Measurements from ENCODE around the gene STON2.

Gene STON2

GRCh38 chr14:81367563-81367962 lies 32.6 kb downstream of the STON2 start:
- TF ChIP-seq CTCF (IDR thresholded peaks at IDR 0.05; ENCODE audit: borderline replicate concordance, control extremely low read depth, extremely low read depth, insufficient read depth, missing control alignments) = no peak
- in situ Hi-C loops (cut with MboI; ENCODE audit: low sequenced_read_pairs, unreplicated experiment) = no loop called here
- no peak for DNase-seq (ENCODE audit: low spot score)

GRCh38 chr14:81366884-81367283 lies 33.2 kb downstream of the STON2 start:
- DNase-seq (ENCODE audit: low spot score) = no peak
- in situ Hi-C loops (cut with MboI; ENCODE audit: low sequenced_read_pairs, unreplicated experiment) = no loop called here
- no peak for TF ChIP-seq CTCF (IDR thresholded peaks at IDR 0.05; ENCODE audit: borderline replicate concordance, control extremely low read depth, extremely low read depth, insufficient read depth, missing control alignments)

- no peak for TF ChIP-seq CTCF (IDR thresholded peaks at IDR 0.05; ENCODE audit: borderline replicate concordance, control extremely low read depth, extremely low read depth, insufficient read depth, missing control alignments)
- DNase-seq (ENCODE audit: low spot score) = no peak
- in situ Hi-C loops (cut with MboI; ENCODE audit: low sequenced_read_pairs, unreplicated experiment) = no loop called here
Observed at GRCh38 chr14:81366214-81366613, 33.9 kb downstream of the STON2 start.

- no peak for DNase-seq (ENCODE audit: low spot score)
Observed at GRCh38 chr14:81363746-81364378, 36.3 kb downstream of the STON2 start.

GRCh38 chr14:81353691-81354323 lies 46.3 kb downstream of the STON2 start:
- DNase-seq (ENCODE audit: low spot score) = no peak
- in situ Hi-C loops (cut with MboI; ENCODE audit: low sequenced_read_pairs, unreplicated experiment) = no loop called here
- TF ChIP-seq CTCF (IDR thresholded peaks at IDR 0.05; ENCODE audit: borderline replicate concordance, control extremely low read depth, extremely low read depth, insufficient read depth, missing control alignments) = no peak

More at GRCh38 chr14:81363746-81364378, 36.3 kb downstream of the STON2 start:
- in situ Hi-C loops (cut with MboI; ENCODE audit: low sequenced_read_pairs, unreplicated experiment) = no loop called here
- no peak for TF ChIP-seq CTCF (IDR thresholded peaks at IDR 0.05; ENCODE audit: borderline replicate concordance, control extremely low read depth, extremely low read depth, insufficient read depth, missing control alignments)

GRCh38 chr14:81352413-81352812 lies 47.7 kb downstream of the STON2 start:
- no peak for TF ChIP-seq CTCF (IDR thresholded peaks at IDR 0.05; ENCODE audit: borderline replicate concordance, control extremely low read depth, extremely low read depth, insufficient read depth, missing control alignments)

More at GRCh38 chr14:81352413-81352812, 47.7 kb downstream of the STON2 start:
- in situ Hi-C loops (cut with MboI; ENCODE audit: low sequenced_read_pairs, unreplicated experiment) = no loop called here
- DNase-seq (ENCODE audit: low spot score) = no peak

All from GM13976 (cell line).